ENCODE measurements around the gene CLTB. TPM values are rescaled to one million over a fixed set of nuclear protein-coding genes. Genes with fewer than 3 reads are reported as not detected.

Gene CLTB
- total and polyA plus RNA-seq, 2 of the 8 experiments (the other 6 are each of a cell fraction or from before 2014, with no cell fraction given): 25.9 to 34.9 TPM

GRCh38 chr5:176353533-176353932 lies 62.8 kb downstream of the CLTB start (continued):
- TF ChIP-seq TBP (IDR thresholded peaks at IDR 0.05; ENCODE audit: low read depth, low read length) (no peak), ATF3 (IDR thresholded peaks at IDR 0.05; ENCODE audit: insufficient read depth, low read depth, low read length) (no peak), GTF2F1 (IDR thresholded peaks at IDR 0.05; ENCODE audit: borderline replicate concordance, low read depth, low read length) (no peak)

All from H1 (cell line).